Left ventricle myocardium inferior (tissue), 1 donor: Measurements from ENCODE around the gene CNOT4. TPM values are rescaled to one million over a fixed set of nuclear protein-coding genes. Genes with fewer than 3 reads are reported as not detected.
"Not testable (repeated sequence)": the region's sequence is repeated elsewhere in the genome, so short reads cannot be mapped to it uniquely, and the experiment has no call there.

Source experiments
- DNase-seq: peaks from one replicate; pipeline ENCODE4 v3.0.0-alpha.2; 2020
- H3K27ac ChIP-seq: fragments of 200-600 bp; replicated peaks from 2 replicates; pipeline ENCODE4 v1.8.0; 2021
- H3K27me3 ChIP-seq: fragments of 200-600 bp; 2 replicates; pipeline ENCODE4 v1.8.0; 2021; ENCODE audit warnings: low read depth
- H3K36me3 ChIP-seq: fragments of 200-600 bp; 2 replicates; pipeline ENCODE4 v1.8.0; 2021
- H3K4me1 ChIP-seq: fragments of 200-600 bp; 2 replicates; pipeline ENCODE4 v1.8.0; 2021
- H3K4me3 ChIP-seq: fragments of 200-600 bp; 2 replicates; pipeline ENCODE4 v1.8.0; 2021; ENCODE audit warnings: mild to moderate bottlenecking, moderate library complexity
- H3K9me3 ChIP-seq: fragments of 200-600 bp; replicated peaks from 2 replicates; pipeline ENCODE4 v1.8.0; 2021
- CTCF ChIP-seq: fragments of 200-600 bp; IDR thresholded peaks from 2 replicates; pipeline ENCODE4 v1.8.0; 2021; ENCODE audit warnings: antibody characterized with exemption, mild to moderate bottlenecking, borderline replicate concordance
- intact Hi-C: fragments of 100-400 bp; cut with micrococcal nuclease; formaldehyde crosslinking; loops from one replicate; pipeline ENCODE4 v1.11.0; 2022
- total RNA-seq: library from RNA; stranded (reverse); fragmentation: NEBNext Ultra II Directional; extraction: Animal tissue kit (Norgen Biotek cat#: 25700); gene quantifications from one replicate; pipeline ENCODE4 v1.2.1, GENCODE V29; 2021
- donor health status: DM: no; HTN: yes; CAD: no; lungs with severe emphysema.

CNOT4 gene
- total RNA-seq, 1 donor from 2014 or later = 26.1 TPM

GRCh38 chr7:135454060-135454459, 55.8 kb downstream of the CNOT4 start:
- no peak overlapping the region for H3K27ac ChIP-seq
- TF ChIP-seq CTCF = no peak
- intact Hi-C loops = no loop called here
- DNase-seq = no peak
- H3K9me3 ChIP-seq = no peaks in the 10 kb centered on the region
- H3K27me3 ChIP-seq = no peaks in the 10 kb centered on the region
- no peak overlapping the region for H3K4me3 ChIP-seq
- no peaks in the 10 kb centered on the region for H3K36me3 ChIP-seq
- H3K4me1 ChIP-seq = peaks cover 22% of the 10 kb centered on the region

GRCh38 chr7:135449436-135449835, 60.5 kb downstream of the CNOT4 start:
- Histone ChIP-seq H3K4me3 (no peak overlapping the region), H3K4me1 (peaks cover 24% of the 10 kb centered on the region), H3K27ac (no peak overlapping the region), H3K27me3 (no peaks in the 10 kb centered on the region), H3K9me3 (no peaks in the 10 kb centered on the region), H3K36me3 (no peaks in the 10 kb centered on the region)
- DNase-seq = no peak
- intact Hi-C loops = no loop called here
- TF ChIP-seq CTCF = no peak

GRCh38 chr7:135448753-135449152, 61.1 kb downstream of the CNOT4 start:
- no peak for TF ChIP-seq CTCF
- H3K27me3 ChIP-seq = no peaks in the 10 kb centered on the region
- no peaks in the 10 kb centered on the region for H3K9me3 ChIP-seq
- H3K4me1 ChIP-seq = peaks cover 24% of the 10 kb centered on the region
- intact Hi-C loops = no loop called here
- no peak for DNase-seq
- H3K36me3 ChIP-seq = no peaks in the 10 kb centered on the region
- H3K4me3 ChIP-seq = no peak overlapping the region
- no peak overlapping the region for H3K27ac ChIP-seq

- intact Hi-C loops = no loop called here
- DNase-seq = no peak
- no peak overlapping the region for H3K27ac ChIP-seq
Measured at GRCh38 chr7:135447748-135448147, 62.2 kb downstream of the CNOT4 start.

GRCh38 chr7:135445690-135446089, 64.2 kb downstream of the CNOT4 start:
- no peak for DNase-seq
- Histone ChIP-seq H3K9me3 (no peaks in the 10 kb centered on the region), H3K36me3 (no peaks in the 10 kb centered on the region), H3K27me3 (no peaks in the 10 kb centered on the region), H3K4me1 (peaks cover 29% of the 10 kb centered on the region), H3K27ac (no peak overlapping the region), H3K4me3 (no peak overlapping the region)
- TF ChIP-seq CTCF = no peak
- intact Hi-C loops = no loop called here

More at GRCh38 chr7:135447748-135448147, 62.2 kb downstream of the CNOT4 start:
- TF ChIP-seq CTCF = no peak
- Histone ChIP-seq H3K4me1 (peaks cover 24% of the 10 kb centered on the region), H3K36me3 (no peaks in the 10 kb centered on the region), H3K4me3 (no peak overlapping the region), H3K27me3 (no peaks in the 10 kb centered on the region), H3K9me3 (no peaks in the 10 kb centered on the region)

- H3K27me3 ChIP-seq, H3K36me3 ChIP-seq, H3K9me3 ChIP-seq, H3K4me3 ChIP-seq, intact Hi-C loops, DNase-seq, H3K27ac ChIP-seq: not testable (repeated sequence)
- H3K4me1 ChIP-seq = peaks cover 29% of the 10 kb centered on the region
Measured at GRCh38 chr7:135445266-135445665, 64.6 kb downstream of the CNOT4 start.
